Suppressor macrophage treated with lipopolysaccharide for 1 hour (primary cell): ENCODE measurements around the gene SPSB1.

Source experiments
- DNase-seq, 3 donors: peaks; one replicate each; pipeline ENCODE4 v3.0.0-alpha.2; 2020 to 2022

The SPSB1 gene

DNA sequence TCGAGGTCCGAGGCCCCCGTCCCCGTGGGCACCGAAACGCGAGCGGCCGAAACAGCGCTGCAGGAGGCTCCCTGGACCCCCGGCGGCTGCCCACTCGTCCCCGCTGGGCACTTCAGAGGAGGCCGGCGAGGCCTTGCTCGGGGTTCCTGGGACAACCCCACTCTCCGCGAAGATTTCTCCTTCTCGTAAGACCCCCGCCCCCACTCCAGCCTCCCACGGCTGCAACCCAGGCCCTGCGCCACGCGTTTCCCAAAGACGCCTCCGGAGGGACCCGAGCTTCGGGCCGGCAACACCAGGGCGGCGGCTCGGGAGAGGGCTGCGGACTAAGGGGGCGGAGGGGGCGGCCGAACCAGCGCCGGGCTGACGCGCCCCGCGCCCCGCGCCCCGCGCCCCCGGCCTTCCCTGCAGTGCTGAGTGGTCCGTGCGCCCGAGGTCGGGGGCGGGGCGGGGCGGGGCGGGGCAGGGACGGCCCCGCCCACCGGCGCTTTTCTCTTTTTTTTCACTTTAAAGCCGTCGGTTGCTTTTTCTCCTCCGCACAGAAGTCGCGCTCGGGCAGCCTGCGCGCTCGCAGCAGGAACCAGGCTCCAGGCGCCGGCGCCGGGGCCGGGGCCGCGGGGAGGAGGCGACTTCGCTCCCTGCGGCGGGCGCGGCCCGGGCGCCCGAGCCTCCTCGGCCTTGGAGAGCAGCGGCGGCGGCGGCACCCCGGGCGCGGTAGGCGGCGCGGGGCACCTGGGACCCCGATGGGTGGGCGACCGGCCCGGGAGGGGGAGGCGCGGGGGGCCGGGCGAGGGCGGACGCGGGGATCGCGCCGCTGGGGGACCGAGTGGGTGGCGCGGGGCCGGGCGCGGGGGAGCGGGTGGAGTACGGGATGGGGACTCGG, at the start of gene SPSB1:
Gene SPSB1 (plus strand): TSS at position 534 of the 880 bp plus-strand sequence. CDS start 62,998 bp downstream, outside the sequence.
- DNase-seq = peak; percentile 92 to 94 (median 93)

DNA sequence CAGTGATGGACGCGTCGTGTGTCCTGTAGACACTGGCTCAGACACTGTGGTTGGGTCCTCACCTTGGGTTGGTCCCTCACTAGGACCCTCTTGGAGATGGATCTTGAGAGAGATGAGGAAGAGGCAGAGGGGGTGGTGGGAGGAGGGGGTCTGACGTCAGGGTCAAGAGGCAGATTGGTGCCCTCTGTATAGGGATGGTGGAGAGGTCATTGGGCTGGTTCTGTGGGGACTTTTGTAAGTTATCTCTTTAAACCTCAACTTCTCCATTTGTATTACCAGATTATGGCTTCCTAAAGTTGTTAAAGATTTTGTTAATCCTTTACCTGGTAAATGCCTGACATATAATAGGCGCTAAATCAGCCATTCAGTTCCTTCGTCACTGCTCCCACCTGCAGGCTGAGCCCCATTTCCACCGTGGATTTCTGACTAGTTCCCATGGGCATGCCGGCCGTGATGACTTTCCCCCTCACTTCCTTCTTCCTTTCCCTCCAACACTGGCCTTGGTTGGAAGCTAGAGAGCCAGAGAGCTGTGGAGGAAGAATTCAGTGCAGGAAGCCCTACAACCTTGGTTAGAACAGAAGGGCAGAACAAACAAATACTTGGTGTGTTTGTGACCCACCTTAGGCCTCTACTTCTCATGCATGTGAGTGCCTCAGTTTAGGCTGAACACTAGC, 49.5 kb upstream of the SPSB1 start:
- DNase-seq = peak; percentile 39 to 64 (median 56)

DNA sequence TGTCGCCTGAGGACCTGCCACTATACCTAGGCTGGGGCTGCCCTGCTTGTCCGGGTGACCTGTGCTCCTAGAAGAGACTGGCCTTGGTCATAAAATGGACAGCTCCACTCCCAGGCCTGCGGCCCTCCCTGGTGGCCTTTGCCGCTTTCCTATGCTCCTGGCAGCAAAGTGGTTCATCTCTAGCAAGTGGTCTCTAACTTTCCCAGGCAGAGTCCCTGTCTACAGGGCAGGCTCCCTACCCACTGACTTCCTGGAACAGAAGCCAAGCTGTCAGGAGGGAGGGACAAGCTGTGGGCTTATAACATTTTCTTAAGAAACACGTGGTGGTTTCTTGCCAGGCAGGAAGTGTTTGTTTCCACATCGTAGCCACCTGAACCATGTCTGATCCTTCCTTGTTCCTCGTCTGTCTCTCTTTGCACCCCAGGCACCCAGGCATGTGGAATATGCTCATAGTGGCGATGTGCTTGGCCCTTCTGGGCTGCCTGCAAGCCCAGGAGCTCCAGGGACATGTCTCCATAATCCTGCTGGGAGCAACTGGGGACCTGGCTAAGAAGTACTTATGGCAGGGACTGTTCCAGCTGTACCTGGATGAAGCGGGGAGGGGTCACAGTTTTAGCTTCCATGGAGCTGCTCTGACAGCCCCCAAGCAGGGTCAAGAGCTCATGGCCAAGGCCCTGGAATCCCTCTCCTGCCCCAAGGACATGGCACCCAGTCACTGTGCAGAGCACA, 48.0 kb upstream of the SPSB1 start:
- DNase-seq = peak; percentile 29 to 37 (median 33)

DNA sequence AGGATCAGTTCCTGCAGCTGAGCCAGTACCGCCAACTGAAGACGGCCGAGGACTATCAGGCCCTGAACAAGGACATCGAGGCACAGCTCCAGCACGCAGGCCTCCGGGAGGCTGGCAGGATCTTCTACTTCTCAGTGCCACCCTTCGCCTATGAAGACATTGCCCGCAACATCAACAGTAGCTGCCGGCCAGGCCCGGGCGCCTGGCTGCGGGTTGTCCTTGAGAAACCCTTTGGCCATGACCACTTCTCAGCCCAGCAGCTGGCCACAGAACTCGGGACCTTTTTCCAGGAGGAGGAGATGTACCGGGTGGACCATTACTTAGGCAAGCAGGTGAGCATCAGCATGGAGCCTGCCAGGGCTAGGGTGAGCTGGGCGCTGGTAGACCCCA, 47.5 kb upstream of the SPSB1 start:
- DNase-seq = no peak

DNA sequence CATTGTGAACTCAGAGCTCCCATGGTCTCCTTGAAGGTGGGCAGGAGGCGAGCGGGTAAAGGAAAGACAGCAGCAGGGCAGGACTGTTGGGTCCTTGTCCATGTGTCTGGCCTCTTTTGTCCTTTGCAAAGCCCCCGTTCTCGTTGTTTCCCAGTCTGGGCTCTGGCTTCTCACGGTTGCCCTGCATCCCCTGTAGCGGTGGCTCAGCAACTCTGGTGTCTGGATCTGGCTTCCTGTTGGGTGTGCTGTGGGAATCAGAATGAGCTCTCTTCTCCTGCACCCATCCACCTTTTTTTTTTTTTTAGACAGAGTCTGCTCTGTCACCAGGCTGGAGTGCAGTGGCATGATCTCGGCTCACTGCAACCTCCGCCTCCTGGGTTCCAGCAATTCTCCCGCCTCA, 47.0 kb upstream of the SPSB1 start:
- DNase-seq = no peak

DNA sequence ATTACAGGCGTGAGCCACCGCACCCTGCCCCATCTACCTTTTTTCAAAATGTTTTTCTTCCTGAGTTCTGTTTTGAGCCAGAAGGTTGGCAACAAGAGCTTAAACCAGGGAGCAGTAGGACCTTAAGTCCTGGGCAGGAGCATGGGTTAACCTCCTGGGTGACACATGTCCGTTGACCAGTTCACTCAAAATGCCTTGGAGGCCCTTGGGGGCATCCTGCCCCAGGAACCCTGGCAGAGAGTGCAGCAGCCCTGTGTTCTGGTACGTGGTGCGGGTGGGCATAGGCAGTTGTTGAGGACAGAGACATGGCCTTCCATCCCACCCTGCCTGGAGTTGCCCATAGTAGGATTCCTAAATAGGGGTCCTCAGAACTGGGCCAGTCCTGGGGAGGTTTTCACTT, 46.5 kb upstream of the SPSB1 start:
- DNase-seq = no peak

DNA sequence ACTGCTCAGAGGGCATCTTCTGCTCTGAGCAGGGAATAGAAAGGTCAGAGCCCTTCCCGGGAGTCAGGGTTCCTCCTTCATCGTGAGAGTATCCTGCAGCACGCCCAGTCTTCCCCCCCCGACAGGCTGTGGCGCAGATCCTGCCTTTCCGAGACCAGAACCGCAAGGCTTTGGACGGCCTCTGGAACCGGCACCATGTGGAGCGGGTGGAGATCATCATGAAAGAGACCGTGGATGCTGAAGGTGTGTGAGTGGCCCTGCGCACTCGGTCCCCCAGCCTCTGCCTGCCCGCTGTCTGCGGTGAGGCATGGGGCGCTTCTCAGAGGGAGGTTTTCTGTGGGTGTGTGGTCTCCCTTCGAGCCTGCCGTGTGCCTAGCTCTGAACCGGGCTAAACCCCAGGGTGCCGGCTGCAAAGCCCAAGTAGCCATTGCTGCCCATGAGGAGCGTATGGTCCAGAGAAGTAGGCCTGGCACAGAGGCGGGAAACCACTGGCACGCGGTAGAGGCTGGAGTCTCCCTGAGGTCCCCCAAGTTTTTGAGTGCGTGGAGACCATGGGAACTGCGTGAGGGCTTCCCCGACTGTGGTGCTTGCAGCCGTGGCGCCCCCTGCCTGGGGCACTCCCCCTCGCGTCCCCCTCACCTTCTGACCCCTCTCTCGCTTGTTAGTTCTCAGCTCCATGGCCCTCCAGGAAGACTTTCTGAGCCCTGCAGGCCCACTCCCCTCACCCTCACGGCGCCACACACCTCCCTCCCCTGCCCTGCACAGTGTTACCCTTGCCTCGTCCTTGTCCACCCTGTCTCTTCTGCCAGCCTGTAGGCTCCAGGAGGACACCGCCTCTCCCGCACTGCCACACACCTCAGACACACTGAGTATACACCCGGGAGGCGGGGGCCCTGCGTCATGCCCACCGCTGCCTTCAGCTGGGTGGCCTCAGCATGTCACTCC, 45.6 kb upstream of the SPSB1 start:
- DNase-seq = no peak

DNA sequence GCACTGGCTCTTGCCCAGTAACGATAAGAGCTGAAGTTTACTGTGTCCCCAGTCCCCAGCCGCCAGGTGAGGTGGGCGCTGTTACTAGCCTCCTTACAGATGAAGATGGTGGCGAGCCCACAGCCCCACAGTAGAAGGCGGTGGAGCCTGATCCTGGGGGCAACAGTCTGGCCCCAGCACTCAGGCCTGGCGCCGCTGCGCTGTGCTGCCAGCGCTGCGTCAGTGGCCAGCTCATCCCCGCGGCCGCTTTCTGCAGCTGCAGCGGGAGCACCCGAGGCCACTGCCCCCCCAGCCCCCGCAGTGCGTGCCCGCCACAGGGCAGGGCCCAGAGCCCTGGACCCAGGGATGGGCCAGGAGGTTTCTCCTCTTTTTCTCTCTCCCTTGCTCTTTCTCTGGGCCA, 44.8 kb upstream of the SPSB1 start:
- no peak for DNase-seq

DNA sequence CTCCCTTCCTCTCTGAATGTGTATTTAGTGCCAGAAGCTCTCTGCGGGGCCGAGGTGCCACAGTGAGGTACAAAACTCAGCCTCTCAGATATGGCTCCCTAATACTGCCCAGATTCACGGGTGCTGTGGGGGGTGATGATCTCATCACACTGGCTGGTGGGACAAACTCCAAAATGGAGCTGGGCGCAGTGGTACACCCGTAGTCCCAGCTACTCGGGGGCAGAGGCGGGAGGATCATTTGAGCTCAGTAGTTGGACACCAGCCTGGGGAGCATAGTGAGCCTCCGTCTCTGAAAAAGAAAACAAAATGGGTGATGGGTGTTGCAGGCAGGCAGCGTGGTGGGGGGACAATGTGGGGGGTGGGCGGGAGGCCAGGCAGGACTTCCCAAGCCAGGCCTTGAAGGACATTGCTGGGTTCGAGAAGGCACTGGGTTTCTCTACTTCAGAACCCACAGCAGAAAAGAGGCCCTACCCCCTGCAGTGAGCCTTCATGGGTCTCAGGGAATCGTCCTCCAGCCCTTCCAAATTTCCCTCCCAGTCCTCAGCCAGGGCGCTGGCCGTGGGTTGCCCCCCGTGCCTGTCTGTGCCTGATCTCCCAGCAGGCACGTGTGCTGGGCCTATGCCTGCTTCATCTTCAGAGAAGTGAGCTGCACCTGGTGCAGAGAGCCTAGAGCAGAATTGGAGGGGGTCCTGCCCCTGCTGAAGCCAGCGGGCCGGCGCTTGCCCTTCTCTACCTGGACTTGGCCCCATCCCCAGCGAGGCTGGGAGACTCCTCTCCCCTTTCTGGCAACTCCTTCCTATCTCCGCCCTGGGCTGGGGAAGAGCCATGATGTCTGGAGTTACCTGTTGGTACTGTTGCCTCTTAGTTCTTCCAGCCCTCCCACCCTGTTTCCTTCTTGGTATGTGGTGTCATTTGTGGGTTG, 44.1 kb upstream of the SPSB1 start:
- DNase-seq = no peak

DNA sequence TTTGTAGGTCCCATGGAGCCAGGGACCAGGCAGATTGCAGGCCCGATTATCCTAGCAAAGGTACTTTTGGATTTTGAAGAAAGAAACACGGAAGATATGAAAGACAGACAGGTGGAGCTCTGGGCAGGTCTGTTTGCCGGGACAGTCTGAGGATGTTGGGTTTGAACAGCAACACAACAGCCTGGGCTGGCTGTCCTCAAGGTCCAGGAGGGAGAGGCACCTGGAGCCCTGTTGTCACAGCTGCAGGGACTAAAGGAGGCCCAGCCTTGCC, 43.5 kb upstream of the SPSB1 start:
- DNase-seq = no peak

DNA sequence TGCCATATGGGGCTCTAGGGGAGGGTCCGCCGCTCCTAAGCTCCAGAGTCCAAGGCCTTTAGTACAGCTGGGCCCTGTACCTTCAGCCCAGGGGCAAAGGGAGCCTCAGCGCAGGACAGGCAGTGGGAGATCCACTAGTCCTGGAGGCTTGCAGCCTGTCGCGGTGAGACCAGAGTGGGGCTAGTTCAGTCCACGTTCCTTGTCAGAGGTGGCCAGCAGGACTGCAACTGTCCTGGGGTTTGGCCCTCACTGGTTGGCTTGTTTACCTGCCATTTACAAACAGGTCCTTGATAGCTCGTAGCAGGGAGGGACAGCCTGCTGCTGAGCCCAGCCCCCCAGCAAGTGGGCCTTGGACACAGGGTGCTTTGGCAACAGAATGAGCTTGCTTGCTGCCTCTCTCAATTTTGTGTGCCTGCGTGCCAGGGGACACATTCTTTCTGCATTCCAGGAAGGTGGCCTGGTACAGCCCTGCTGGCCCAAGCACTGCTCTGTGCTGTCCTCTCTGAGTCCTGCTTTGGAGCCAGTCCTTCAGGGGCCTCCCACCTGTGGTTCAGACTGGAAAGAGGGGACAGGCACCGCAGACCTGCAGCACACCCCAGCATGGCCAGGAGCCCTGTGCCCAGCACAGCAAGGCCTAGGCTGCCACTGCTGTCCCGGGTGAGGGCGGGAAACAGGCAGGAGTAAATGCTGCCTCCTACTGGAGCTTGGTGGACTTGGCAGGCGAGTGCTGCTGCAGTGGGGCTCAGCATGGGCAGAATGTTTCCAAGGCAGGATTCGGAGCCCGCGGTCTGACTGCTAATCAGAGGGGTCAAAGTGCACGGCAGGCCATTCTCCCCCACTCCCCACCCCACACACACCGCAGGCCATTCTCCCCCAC, 42.9 kb upstream of the SPSB1 start:
- DNase-seq = peak; percentile 72 to 76 (median 76)

DNA sequence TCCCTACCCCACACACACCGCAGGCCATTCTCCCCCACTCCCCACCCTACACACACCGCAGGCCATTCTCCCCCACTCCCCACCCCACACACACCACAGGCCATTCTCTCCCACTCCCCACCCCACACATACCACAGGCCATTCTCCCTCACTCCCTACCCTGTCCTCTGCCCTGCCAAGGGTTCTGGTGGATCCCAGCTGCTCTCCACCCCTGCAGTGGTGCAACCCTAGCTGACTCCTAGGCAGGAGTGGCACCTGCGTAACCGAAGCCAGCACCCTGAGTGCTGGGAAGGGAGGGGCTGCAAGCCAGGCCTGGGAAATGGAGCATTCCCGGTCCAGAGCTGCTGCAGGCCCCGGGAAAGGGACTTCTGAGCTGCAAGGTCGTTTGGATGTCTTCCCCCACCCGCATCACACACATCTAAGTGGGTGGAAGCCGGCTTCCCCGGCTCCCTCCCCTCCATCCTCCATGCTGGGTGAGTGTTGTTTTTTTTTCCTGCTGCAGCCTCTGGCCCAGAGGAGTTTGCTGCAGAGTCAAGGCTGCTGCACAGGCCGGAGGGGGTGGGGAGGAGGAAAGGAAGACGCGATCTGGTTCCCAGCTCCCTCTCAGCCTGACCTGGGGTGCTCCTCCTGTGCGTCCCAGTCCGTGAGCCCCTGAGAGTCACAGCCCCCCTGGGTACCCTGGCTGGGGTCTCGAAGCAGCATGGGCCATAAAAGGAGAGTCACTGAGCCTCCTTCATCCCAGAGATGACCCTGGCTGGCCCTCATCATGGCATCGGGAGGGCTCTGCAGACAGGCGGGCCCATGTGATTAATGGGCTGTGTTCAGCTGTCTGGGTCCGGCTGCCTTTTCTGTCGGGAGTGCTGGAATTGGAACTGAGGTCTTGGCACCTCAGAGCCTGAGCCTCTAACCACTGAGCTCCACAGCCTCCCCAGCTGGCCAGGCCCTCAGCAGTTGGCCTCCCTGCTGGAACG, 42.0 kb upstream of the SPSB1 start:
- no peak for DNase-seq

DNA sequence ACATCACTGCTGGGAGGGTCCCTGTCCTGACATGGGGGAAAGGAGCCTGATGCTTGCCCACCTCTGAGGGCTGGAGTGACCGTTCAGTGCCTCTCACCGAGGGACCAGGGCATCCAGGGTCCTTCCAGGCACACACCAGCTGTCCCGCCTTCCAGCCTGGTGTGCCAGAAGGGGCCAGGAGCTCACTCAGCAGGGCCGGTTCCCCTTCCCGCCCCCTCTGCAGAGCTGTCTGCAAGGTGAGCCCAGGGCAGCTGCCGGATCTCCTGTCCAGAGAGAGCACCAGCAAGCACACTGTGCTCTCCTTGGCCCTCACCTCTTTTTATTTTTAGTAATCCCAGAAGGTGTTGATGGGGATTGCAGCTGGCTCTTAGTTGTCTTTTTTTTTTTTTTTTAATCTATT, 41.2 kb upstream of the SPSB1 start:
- DNase-seq = no peak

DNA sequence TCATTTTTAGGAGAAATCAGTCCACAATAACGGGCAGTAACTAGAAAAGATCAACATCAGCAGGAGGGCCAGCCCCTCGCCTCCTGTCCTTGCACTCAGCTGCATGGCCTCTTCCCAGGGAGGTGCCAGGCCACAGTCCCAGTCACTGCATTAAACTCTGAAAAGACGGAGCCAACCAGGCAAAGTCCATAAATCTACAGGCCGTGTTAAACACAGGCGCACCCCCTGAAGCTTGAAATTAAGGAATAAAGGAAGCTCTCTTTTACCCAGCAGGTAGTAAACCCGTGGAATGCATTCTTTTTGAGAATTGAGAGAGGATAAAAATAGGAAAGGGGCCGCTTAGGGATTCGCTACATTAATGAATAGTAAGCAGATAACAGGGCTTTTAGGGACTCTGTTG, 39.7 kb upstream of the SPSB1 start:
- no peak for DNase-seq

DNA sequence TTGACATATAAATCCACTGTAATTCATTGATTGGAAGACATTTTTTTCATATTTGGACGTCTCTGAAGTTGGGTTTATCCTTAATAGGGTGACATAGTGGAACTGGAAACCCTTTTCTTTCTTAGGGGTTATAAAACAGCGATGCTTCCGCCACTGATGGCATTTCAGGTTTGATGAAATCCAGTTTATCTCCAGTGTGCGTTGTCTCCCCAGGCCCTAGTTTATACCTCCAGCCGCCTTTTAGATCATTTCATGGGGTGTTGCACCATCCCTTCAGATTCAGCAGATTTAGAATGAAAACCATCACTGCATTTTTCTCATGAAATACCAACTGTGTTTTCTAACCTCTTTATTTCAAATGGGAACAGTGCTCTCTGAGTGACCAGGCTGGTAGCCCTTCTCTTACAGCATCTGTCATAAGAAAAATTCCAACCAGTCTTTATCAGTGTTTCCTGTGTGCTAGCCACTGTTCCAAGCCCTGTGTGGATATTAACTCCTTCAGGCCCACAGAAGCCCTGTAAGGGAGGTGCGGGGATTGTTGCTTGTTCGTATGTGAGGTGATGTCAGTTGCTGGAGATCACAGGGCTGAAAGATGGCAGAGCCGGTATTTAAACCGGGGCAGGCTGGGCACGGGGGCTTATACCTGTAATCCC, 39.1 kb upstream of the SPSB1 start:
- no peak for DNase-seq

DNA sequence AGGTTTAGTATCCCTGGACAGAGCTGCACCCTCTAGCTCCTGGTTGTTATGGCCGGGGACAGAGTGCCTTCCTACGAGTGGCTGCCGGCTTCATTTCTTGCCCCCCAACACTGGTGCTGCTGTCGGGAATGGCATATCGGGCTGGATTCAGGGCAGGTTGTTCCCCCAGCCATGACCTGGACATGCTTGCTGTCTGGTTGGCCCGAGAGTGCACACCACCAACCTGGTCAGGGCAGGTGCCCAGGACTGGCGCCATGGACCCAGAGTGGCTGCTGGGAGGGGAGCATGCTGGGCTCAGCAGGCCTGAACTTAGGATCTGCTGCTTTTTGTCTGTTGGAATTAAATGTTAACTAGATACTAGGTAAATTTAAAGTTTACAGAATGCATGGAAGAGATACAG, 36.4 kb upstream of the SPSB1 start:
- DNase-seq = no peak

DNA sequence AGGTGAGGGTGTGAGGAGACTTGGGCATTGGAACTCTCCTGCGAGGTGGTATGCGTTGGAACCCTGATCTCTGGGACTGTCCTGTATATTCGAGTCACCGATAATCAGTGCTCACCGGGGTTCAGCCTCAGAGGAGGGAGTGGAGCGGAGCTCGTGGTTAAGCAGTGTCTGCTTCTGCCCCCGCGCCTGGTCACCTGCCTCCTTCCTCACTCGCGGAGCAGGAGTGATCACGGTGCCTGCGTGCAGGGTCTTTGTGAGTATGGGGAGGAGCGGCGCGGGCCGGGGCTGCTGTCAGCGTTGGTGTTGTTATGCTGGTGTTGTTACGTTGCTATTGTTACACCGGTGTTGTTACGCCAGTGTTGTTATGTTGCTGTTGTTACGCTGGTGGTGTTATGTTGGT, 34.8 kb upstream of the SPSB1 start:
- DNase-seq = no peak

DNA sequence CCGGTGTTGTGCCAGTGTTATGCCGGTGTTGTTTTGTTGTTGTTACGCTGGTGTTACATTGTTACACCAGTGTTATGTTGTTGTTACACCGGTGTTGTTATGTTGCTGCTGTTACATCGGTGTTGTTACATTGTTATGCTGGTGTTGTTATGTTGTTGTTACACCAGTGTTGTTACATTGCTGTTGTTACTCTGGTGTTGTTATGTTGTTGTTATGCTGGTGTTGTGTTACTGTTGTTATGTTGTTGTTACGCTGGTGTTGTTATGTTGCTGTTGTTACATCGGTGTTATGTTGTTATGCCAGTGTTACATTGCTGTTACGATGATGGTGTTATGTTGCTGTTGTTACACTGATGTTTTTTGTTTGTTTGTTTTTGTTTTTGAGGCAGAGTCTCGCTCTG, 34.1 kb upstream of the SPSB1 start:
- DNase-seq = no peak
